GM18526 (cell line): Measurements from ENCODE around the gene LRRK1.

Experiments used
- POLR2A ChIP-seq: IDR thresholded peaks from 3 replicates; pipeline ENCODE4 v1.6.1; 2011; ENCODE audit not compliant: insufficient read length; ENCODE audit errors: extremely low read depth

Gene LRRK1

GRCh38 chr15:100995471-100996430 is 76.6 kb downstream of the LRRK1 start:
- no peak for TF ChIP-seq POLR2A

DNA sequence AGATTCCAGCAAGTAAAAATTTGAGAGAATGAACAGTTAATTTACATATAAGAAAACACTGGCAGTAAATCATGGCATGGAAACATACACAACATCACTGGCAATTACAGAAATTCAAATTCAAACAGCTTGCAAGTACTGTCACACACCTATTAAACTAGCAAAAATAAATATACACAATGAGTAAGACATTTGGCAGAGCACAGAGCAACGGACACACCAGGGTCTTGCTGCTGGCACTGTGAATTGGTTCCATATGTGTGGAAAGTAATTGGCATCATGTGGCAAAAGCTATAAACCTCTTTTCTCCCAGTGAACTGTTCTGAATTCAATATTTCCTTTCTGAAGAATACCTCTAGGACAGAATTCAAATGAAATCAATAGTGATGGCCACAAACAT is 78.3 kb downstream of the LRRK1 start:
- no peak for TF ChIP-seq POLR2A

GRCh38 chr15:100998630-100999029 is 79.5 kb downstream of the LRRK1 start:
- TF ChIP-seq POLR2A: no peak

GRCh38 chr15:100999369-100999768 is 80.2 kb downstream of the LRRK1 start:
- no peak for TF ChIP-seq POLR2A

DNA sequence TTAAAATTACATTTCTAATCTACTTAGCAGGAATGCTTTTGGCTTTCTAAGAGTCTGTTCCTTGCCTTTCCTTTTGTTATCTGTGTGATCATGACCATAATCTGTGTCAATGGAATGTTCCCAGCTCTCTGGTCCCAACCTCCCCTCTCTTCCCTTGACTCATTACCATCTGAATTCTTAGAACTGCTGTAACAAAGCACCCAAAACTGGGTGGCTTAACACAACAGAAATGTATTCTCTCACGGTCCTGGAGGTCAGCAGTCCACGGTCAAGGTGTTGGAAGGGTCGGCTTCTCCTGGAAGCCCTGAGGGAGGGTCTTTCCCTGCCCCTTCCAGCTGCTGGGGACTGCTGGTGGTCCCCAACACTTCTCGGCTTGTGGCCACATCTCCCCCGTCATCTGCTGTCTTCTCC is 81.1 kb downstream of the LRRK1 start:
- TF ChIP-seq POLR2A: no peak

GRCh38 chr15:101001056-101001455 is 81.9 kb downstream of the LRRK1 start:
- no peak for TF ChIP-seq POLR2A

DNA sequence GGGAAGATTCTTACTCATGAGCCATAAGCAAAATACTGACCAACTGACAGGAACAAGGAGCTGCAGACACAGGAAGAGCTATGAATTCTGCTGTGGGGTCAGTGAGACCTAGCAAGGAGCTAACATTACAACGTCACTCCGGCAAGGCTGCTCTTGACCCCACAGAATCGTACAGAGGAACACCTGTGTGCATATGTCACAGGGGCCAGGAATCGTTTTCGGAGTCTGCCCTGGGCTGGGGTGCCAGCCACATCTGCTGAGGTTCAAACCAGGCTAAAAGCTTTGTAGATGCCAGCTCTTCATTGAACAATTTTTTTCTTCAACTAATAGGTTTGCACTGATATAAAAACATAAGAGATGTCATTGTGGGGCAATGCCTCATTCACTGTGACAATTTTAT is 82.6 kb downstream of the LRRK1 start:
- no peak for TF ChIP-seq POLR2A

DNA sequence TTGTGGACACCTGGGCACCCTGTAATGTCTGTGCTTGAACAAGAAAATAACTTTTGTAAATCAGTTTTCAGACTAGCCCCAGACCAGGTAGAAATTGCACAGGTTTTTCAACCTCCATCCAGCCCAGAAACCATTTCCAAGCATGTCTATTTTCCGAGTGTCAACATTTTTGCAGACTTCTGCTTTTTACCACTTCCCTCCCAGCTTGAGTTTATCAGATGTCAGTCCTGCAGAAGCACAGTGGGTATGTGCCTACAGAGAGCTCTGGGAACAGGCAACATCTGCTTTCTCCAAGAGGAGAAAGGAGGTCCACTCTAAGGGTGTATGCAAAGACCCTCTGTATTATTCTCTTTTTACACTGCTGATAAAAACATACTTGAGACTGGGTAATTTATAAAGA is 83.9 kb downstream of the LRRK1 start:
- TF ChIP-seq POLR2A: no peak

DNA sequence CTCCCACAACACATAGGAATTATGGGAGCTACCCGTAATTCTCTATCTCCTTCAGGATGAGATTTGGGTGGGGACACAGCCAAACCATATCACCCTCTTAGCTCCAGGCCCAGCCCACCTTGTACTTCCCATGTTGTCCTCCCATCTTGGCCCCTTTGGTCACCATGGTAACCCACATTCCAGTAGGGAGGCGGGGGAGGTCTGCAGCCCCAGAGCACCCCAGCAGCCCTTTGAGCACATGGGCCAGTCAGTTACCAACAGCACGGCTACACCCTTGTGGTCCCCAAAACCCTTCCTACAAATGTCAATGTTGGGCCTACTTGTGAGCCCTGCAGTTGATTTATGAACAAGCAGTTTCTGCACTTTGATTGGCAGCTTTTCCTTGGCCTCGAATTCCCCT is 84.5 kb downstream of the LRRK1 start:
- TF ChIP-seq POLR2A: no peak

- TF ChIP-seq POLR2A: no peak
These were observed 85.3 kb downstream of the LRRK1 start for GRCh38 chr15:101004500-101004899.

DNA sequence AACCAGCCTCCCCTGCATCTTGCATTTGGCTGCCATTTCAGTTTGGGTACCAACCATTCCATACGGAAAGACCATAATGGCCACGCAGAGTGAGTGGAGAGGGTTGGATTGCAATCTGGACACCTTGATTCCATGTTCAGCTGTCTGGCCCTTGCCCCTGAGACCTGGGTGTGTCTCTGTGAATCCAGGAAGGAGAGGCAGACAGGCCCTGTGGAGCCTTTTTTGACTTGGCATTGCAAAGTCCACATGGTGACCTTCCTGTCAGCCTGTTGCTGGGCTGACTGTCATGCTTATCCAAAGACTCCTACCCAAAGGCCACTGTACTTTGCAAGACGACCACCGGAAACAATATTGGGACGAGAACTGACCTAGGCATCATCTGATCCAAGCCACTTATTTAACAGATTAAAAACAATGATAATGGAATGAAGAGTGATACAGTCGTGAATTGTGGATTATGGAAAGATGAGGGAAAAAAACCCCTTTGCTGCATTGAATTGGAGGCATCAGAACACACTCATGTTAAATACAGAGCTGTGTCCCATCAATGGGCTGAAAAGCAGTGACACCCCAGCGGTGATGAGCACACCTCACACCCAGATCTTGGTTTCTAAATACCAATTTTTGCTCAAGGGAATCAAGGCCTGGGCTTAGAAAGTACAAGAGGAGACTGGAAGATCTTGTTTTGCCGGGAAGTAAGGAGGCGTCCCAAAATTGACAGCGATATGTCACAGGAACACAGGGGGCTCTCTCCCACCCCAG is 86.0 kb downstream of the LRRK1 start:
- no peak for TF ChIP-seq POLR2A

DNA sequence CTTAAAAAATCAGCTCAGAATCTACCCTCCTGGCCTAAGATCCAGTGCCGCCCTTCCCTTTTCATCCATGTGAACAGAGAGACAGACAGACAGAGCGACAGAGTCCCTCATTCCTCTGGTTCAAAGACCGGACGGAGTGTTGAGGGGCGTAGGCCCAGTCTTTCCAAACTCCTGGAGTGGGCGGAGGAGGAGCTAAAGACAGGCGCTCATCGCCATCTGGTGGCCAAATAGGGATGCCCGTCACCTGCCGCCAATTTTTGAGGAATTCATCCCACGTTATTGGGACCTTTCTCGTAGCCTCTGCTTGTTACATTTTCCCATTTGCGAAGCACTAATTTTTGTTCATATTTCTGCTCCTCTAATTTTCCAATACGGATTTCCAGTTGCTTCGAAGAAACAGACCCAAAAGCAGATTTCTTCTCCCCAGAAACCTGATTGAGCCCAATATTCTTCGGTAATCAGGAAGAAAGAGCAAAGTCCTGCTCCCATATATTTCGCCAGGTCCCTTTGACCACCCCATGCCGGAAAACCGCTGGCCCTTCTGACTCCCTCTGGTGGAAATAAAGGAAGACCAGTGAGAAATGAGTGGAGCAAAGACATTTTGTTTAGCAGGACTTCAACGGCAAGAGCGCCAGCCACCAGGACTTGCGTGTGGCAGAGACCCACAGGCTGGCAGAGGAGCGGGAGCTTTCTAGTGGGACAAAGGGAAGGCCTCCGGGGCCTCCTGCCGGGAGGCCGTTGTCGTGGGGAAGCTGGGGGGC is 88.0 kb downstream of the LRRK1 start:
- no peak for TF ChIP-seq POLR2A

DNA sequence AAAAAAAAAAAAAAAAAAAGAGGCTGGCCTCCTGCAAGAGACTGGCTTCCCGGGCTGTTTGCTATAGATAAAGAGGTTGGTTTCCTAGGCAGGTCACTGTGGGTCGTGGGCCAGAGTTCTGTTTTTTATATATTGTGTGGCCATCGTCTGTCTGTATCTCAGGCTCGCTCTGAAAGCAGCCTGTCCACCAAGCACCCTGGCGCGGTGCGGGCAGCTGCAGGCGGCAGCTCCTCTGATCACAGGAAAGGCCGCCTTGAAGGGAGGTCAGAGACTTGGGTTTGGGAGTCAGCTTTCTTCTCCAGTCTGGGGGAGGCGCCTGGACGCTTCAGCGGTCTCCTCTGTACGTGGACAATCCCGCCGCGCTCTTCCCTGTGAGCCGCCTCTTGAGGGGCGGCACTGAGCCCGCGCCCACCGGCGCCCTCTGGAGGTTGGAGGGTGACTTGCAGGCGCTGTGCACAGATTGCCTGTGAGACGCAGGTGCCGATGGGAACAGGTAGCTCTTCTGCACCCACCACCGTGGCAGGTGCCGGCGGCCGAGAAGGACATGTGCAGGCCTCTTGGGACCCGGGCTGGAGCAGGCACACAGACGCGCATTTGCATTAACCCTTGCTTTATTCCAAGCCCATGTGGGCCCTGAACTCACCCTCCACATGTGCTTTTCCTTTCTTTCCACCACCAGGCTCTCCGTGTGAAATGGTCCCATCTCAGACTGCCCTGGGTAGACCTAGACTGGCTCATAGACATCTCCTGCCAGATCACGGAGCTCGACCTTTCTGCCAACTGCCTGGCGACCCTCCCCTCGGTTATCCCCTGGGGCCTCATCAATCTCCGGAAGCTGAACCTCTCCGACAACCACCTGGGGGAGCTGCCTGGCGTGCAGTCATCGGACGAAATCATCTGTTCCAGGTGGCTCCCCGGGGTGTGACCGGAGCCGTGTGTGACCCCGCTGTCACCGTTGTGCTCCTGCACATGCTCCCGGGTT is 89.3 kb downstream of the LRRK1 start:
- TF ChIP-seq POLR2A: peak; percentile 36

GRCh38 chr15:101009176-101009575 is 90.0 kb downstream of the LRRK1 start:
- TF ChIP-seq POLR2A: no peak
